Body of pancreas (tissue), 4 donors: ENCODE measurements around the gene ADORA2A.

Experiments
- POLR2A ChIP-seq, 3 donors: fragments of 450-650 bp; IDR thresholded peaks; one replicate each; pipeline ENCODE4 v1.6.1; 2016; ENCODE audit warnings: antibody characterized with exemption in 3 of 3, mild to moderate bottlenecking in 2 of 3
- TF ChIP-seq, protein P1 (sequence below), 7 experiments: fragments of 450-650 bp in 4 of 7; fragments of 200-600 bp in 3 of 7; sonication (generic) in 3 of 7; IDR thresholded peaks; one replicate each; pipeline ENCODE4 v1.5.1; 2016 to 2019; ENCODE audit warnings: antibody characterized with exemption in 7 of 7

DNA sequence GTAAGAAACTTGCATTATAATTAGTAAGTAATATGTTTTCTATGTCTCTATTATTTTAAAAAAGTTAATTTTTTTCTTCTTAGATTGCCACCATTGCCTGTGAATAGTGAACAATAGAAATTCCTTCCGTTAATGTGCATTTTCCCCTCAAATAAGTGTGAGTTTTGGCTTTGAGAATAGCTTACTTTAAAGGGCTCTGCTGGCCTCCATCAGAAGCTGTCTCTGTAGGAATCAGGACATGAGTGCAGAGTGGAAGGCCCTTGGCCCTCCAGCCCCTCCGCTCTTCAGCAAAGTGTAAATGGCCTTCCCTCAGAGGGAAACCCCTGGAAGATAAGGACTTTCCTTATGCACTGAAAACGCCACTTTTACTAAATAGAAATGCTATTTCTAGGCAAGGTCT lies 24.1 kb upstream of the ADORA2A start:
- TF ChIP-seq, protein P1, sequence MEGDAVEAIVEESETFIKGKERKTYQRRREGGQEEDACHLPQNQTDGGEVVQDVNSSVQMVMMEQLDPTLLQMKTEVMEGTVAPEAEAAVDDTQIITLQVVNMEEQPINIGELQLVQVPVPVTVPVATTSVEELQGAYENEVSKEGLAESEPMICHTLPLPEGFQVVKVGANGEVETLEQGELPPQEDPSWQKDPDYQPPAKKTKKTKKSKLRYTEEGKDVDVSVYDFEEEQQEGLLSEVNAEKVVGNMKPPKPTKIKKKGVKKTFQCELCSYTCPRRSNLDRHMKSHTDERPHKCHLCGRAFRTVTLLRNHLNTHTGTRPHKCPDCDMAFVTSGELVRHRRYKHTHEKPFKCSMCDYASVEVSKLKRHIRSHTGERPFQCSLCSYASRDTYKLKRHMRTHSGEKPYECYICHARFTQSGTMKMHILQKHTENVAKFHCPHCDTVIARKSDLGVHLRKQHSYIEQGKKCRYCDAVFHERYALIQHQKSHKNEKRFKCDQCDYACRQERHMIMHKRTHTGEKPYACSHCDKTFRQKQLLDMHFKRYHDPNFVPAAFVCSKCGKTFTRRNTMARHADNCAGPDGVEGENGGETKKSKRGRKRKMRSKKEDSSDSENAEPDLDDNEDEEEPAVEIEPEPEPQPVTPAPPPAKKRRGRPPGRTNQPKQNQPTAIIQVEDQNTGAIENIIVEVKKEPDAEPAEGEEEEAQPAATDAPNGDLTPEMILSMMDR (IDR thresholded peaks at IDR 0.05) = no peak
- no peak for TF ChIP-seq POLR2A (IDR thresholded peaks at IDR 0.05)
